HG03196 (cell line): ENCODE results near the gene DOK1.

Experiments
- ATAC-seq: cut with Tn5 transposase; IDR thresholded peaks from one replicate; pipeline ENCODE4 v1.9.1; 2021; ENCODE audit not compliant: unreplicated experiment

Gene DOK1

DNA sequence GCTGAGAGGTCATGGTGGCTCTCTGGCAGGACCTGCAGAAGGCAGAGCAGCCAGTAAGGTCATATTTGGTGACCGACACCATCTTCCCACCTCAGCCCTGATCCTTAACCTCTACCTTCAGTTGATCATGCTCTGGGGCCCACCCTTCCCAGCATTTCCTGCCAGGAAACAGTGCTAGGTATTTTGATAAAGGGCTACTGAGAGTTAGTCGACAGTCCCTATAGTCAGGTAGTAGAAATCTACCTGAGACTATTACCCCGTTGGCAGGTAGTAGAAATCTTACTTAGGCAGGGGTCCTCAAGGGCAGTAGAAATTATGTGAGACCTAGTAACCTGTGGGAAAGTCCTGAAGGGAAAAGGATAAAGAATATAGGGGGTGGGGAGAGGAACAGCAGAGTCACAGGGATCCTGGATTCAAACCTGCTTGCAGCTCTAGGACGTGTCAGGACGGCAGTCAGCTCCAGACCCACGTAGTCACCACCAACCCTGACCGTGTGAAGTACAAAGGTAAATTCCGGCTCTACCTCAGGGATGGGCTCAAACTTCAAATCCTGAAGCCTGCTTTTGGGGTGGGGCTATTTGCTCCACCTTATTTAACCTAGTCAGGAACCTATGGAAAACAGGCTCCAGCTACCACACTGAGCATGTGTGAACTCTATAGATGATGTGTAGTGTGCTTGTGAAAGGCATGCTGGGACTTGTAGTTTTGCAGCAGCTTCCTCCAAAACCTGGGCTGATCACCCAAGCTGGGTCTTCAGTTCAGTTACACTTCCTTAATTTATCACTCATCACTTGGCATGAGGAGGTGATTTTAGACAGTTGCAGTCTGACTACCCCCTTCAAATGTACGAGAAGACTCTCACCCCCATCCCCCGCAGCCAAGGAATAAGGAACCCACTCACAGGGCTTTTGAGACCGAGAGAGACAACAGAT is 28.5 kb upstream of the DOK1 start, which contains the start of gene DQX1:
Gene DQX1, minus strand, starts transcription at position 515 of the 932 bp plus-strand sequence. Its CDS starts 502 bp downstream, at position 13.
- no peak for ATAC-seq

DNA sequence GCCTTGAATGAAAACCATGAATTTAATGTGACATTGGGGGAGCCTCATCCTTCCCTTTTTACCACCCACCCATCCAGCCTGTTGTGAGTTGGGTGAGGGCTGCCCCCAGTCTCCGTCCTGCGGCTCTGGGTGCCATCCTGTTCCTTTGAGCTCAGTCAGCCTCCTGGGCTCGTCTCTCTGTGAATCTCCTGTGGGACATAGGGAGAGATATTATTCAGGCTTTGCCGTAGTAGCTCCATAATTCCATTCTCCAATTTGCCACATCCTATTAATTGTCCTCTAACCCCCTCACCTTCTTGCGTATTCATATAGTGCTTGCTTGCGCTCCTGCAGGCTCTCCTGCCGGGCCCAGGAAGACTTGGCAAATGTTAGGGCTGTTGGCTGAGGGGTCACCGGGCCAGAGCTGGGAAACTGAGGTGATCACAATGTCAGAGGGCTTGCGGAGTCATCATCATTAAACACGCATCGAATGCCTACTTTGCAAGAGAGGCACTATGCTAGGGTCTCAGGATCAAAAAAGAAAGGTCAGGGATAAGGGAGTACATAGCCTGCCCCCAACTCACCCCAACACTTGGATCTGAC is 27.8 kb upstream of the DOK1 start:
- no peak for ATAC-seq

DNA sequence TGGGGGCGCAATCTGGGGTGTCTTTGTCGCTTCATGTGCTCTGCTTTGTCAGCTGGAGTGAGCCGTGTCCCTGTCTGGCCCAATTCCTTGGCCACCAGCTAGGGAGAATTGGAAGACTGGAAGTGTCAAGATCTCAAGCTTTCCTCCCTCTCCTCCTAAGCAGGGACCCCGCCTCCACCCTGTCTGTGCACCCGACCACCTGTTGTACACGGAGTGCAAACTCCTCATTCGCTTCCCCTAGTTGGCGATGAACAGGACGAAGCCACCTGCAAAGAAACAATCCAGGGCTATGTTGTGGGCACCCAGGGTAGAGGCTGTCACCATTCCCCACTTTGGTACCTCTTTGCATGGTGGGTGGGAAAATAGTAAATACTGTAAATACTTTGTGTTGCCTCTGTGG is 26.8 kb upstream of the DOK1 start:
- no peak for ATAC-seq

DNA sequence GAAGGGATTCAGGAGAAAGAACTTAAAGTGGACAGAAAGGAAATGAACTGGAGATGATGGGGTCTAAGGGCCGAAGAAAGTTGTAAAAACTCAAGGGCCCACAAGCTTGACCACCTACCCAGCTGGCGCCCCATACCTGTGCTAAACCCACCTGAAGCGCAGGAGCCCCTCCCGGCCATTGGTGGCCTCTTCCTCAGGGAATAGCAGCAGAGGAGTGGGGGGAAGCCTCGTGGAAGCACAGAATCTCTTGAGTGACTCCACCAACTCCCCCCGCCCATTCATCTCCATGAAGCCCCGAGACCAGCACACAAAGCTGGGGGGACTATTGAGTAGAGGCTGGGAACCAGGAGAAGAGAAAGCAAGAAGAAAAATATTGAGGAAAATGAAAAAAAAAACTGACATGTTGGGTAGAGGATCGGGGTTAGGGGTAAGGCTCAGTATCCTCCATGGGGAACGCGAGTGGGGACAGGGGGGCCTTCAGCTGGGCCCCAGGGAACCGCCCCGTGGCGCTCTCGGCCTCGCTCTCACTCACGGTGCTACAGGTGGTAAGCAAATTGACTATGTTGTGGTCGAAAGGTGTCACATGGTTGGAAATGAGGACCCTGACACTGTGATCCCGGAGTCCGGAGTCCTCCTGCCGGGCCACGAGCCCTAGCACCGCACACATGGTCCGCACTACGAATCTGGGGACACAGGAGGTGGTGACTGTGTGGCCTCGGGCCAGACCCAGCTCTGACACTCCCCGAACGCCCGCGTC is 25.7 kb upstream of the DOK1 start:
- peak; percentile 7 for ATAC-seq

DNA sequence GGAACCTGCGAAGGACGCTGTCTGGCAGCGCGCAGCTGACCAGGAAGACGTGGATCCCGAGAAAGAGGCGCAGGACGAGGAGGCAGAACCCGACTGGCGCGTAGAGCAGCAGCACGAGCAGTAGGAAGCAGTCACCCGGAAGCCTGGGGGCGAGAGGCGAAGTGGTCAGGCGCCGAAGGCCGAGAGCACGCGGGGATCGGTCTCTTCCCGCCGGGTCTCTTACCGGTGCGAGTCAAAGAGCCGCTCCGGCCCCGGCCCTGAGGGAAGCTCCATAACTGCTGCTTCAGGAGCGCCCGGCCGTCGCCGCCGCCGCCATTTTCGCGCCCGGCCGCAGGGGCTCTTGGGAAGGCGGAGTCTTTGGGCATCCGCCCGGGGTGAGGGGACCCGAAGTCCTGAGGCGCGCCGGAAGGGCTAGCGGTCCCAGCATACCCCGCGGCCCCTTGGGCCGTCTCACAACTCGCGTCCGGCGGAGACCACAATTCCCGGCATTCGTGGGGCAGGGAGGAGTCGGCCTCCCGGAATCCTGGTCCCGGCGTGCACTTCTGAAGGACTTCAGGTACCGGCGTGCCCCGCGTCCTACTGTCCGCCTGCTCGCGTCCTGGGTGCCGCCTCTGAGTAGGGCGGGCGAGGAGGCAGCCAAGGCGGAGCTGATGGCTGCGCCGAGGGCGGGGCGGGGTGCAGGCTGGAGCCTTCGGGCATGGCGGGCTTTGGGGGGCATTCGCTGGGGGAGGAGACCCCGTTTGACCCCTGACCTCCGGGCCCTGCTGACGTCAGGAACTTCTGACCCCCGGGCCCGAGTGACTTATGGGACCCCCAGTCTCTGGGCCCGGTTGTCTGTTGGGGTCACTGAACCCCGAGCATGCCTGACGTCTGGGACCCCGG is 24.9 kb upstream of the DOK1 start, which contains the start of the genes AUP1 and HTRA2:
Gene AUP1, minus strand, starts transcription at position 350 of the 882 bp plus-strand sequence. Its CDS starts 77 bp downstream, at position 273.
Gene HTRA2, plus strand, starts transcription at position 577 of the 882 bp plus-strand sequence. Its CDS starts 74 bp downstream, at position 651.
- peak; percentile 76 for ATAC-seq

DNA sequence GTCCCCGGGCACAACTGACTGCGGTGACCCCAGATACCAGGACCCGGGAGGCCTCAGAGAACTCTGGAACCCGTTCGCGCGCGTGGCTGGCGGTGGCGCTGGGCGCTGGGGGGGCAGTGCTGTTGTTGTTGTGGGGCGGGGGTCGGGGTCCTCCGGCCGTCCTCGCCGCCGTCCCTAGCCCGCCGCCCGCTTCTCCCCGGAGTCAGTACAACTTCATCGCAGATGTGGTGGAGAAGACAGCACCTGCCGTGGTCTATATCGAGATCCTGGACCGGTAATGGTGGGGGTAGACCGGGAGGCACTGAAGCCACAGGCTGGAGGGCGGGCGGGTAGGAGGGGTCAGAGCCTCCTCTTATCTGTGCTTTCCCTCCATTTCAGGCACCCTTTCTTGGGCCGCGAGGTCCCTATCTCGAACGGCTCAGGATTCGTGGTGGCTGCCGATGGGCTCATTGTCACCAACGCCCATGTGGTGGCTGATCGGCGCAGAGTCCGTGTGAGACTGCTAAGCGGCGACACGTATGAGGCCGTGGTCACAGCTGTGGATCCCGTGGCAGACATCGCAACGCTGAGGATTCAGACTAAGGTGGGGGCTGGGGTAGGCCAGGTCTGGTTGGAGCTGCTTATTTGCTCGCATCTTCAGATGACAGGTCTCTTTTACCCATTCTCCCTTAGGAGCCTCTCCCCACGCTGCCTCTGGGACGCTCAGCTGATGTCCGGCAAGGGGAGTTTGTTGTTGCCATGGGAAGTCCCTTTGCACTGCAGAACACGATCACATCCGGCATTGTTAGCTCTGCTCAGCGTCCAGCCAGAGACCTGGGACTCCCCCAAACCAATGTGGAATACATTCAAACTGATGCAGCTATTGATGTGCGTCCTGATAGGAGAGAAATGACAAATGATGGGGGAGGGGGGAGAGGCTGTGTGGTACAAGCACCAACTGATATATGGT is 24.0 kb upstream of the DOK1 start:
- ATAC-seq = peak; percentile 29

DNA sequence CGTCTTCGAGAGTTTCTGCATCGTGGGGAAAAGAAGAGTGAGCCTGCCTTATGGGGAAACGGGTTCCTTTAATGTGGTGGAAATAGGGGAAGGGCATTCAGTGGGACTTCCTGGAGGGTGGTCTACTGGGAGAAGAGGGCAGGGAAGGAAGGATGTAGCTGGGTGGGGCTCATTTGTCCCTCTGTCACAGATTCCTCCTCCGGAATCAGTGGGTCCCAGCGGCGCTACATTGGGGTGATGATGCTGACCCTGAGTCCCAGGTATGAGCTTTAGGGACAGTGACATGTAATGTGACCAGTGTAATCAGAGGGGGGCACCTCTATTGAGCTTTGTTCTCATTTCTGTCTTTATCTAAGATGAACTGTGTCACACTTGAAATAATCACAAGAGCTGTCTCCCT is 22.9 kb upstream of the DOK1 start:
- ATAC-seq = no peak

DNA sequence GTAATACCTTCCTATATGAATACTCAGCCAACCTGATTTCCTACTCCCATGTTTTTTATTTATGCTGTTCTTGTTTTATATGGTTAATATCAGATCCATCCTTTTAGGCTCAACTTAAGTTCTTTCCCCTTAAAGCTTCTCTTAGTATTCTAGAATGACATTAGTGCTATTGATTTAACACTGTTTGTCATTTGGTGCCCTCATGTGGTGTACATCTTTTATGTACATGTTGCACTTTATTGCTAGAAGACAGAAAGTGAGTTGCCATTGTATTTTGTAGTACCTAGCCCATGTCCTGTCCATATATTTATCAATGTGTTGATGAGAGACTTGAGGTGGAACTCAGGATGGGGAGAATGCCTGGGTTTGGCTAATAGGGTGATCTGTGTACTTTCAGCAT is 22.3 kb upstream of the DOK1 start:
- ATAC-seq = no peak

- ATAC-seq = no peak
Observed at GRCh38 chr2:74533464-74533863, 21.1 kb upstream of the DOK1 start.

DNA sequence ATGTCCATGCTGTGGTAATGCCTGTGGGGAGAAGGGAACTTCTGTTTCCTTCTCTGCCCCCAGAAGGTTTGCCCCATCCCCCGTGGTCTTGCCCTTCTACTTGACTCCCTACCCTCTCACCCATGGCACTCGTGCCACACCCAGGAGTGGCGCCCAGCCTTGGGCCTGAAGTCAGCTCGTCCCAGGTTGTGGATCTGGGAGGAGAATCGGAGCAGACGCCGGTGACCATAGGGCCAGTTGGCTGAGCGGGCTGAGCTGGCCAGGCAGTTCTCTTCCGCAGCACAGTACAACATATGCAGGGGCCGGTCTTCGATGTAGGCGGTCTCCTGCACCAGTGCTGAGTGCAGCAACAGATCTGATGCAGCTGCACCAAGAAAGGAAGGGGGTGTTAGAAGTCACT is 20.1 kb upstream of the DOK1 start:
- no peak for ATAC-seq

GRCh38 chr2:74535440-74535965 is 19.0 kb upstream of the DOK1 start:
- no peak for ATAC-seq

DNA sequence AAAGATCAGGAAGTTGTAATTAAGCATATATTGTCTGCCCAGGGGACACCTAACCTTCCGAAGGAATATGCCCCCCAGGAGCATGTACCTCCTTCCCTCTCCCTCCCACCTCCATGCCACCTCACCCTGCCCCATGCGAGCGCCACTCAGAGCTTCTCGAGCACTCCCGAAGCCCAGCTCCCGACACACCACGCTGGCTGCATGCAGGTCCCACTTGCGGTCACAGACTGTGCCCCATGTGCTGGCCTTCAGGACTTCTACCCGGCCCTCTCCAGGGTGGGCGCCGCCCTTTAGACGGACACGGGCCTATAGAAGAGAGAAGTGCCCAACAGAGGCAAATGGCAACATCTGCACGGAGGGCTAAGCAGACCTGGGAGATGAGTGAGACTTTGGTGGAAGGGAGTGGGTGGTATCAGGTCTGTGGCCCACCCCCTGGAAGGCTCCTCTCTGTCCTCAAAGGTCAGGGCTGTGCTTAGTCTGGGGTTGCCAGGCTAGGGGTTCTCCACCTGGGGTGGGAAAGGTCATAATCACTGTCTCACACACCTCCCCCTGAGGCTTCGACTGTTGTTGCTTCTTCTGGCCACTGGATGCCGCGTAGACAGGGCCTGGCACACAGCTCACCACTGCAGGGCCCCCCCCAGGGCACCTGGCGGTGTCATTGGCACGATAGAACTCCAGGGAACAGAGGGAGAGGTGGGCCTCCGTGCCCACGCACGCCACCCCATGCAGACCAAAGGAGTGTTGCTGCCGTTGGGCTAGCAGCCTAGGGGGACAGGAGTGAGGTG is 18.2 kb upstream of the DOK1 start:
- no peak for ATAC-seq

DNA sequence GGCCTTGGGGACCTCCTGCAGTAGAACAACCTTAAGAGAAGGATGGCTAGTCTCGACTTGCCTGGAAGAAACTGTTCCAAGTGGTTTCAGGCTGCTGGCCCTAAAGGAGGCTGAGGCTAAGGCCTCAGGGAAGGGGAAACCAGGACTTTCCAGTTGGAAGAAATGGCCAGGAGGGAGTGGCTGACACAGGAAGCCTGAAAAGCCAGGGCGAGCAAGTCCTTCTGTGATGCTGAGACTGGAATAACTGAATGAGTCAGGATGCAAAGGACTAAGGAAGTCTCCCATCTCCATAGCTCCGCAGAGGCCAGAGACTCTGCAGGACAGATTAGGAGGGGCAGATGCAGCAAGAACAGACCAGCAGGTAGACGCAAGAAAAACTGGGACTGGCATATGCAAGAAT is 17.4 kb upstream of the DOK1 start:
- ATAC-seq = no peak

DNA sequence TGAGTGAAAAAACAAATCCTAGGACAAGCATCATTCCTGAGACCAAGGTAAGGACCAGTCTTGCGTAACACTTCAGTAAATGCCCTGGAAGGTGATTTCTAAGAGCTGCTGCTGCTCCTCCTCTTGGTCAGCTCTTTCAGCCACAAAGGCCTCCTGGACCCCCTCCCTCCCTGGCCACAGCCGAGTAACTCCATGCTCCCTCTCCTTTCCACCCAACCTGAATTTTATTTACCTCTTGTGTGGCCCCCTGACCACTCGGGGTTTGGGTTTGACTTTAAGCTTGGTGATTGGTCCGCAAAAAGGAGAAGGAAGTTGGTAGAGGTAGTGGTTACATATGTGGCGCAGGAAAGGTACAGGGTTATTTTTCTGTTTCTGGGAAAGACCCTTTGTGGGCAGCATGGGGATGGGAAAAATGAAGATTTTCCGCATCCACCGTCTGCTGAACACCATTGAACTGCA is 15.6 kb upstream of the DOK1 start:
- no peak for ATAC-seq

DNA sequence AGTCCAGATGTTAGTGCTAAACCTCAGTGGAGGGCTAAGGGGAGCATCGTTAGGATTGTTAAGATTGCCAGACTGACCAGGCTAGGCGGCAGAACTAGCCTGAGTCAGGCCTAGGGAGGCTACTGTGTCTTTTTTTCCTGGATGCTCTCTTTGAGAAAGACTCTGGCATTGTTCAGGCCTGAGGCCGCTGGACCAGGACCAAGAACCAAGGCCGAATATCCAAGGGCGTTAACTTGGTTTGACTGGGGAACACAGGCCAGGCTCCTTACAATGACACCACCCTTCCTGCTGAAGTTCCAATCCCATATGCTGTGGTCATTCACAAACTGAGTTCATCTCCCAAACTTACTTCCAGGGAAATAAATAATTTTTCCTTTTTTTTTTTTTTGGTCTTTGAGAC is 14.2 kb upstream of the DOK1 start:
- ATAC-seq = no peak

DNA sequence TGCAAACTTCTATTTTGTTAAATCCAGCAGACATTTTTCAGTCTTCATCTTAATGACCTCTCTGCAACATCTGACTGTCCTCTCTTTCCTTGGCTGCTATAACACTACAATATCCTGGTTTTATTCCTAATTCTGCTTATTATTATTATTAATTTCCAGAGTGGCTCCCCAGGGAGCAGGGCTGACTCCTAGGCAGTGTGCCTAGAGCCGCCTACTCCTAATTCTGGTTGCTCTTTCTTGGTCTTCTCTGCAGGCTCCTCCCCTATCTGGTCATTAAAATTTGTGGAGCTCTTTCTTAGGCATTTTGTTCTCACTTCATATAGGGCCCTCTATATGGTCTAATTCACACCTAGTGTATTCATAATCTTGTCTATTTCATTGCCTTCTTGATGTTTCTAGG is 11.5 kb upstream of the DOK1 start:
- no peak for ATAC-seq

GRCh38 chr2:74544634-74545033 is 9.9 kb upstream of the DOK1 start:
- ATAC-seq = no peak

DNA sequence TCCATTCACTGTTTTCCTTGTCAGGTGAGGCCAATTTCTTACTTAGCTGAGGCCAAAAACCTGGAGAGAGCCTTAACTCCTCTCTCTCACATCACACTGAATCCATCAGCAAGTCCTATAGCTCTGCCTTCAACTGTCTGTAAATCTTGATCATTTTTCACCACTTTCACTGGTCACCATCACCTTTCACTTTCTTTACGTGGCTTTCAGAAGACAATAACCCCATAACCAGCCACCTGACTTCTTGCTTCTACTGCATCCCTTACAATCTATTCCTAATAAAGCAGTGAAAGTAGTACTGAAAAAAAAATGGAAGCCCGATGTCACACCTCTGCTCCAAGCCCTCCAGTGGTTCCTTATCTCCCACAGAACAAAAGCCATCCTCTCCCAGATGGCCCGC is 8.5 kb upstream of the DOK1 start:
- no peak for ATAC-seq
